WERI-Rb-1 (cell line): ENCODE data around the gene CCNQ.

Source experiments
- DNase-seq: peaks from one replicate; pipeline ENCODE4 v3.0.0-alpha.2; 2020
- H3K27ac ChIP-seq: fragments of 250-450 bp; sonication (Bioruptor Pico); 2 replicates; pipeline ENCODE4 v1.5.1; 2020; ENCODE audit warnings: mild to moderate bottlenecking, moderate library complexity
- H3K27me3 ChIP-seq: fragments of 250-450 bp; sonication (Bioruptor Pico); 2 replicates; pipeline ENCODE4 v1.5.1; 2021; ENCODE audit warnings: mild to moderate bottlenecking, low read depth, moderate library complexity; ENCODE audit not compliant: insufficient read depth, severe bottlenecking
- H3K36me3 ChIP-seq: fragments of 250-450 bp; sonication (Bioruptor Pico); 2 replicates; pipeline ENCODE4 v1.5.1; 2020; ENCODE audit warnings: mild to moderate bottlenecking, moderate library complexity
- H3K4me3 ChIP-seq: 2 replicates; pipeline ENCODE4 v1.5.1; 2011; ENCODE audit warnings: low read depth, mild to moderate bottlenecking, control low read depth, low read length
- H3K9me3 ChIP-seq: fragments of 250-450 bp; sonication (Bioruptor Pico); 2 replicates; pipeline ENCODE4 v1.5.1; 2021; ENCODE audit warnings: mild to moderate bottlenecking, moderate library complexity; ENCODE audit not compliant: severe bottlenecking
- TF ChIP-seq, protein P1 (sequence below): IDR thresholded peaks from 2 replicates; pipeline ENCODE4 v1.5.1; 2011; ENCODE audit warnings: low read depth, mild to moderate bottlenecking, control low read depth, inconsistent platforms, low read length

CCNQ gene

DNA sequence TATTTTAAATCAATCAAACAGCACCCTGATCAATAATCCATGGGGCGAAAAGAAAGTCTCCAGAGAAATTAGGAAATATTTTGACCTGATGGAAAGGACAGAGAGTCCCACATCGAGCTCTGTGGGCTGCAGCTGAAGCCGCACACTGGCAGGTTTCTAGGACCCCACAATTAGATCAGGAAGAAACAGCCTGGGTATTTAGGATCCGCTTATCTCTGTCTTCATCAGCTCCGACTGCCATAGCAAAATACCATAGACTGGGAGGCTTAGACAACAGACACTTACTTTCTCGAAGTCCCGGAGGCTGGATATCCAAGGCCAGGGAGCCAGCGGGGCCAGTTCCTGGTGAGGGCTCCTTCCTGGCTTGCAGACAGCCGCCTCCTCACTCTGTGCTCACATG is 36.4 kb downstream of the CCNQ start:
- Histone ChIP-seq H3K27ac (peak overlapping the region; percentile 16), H3K9me3 (no peaks in the 10 kb centered on the region), H3K4me3 (no peak overlapping the region), H3K27me3 (peaks cover 24% of the 10 kb centered on the region), H3K36me3 (peaks cover 70% of the 10 kb centered on the region)
- TF ChIP-seq, protein P1, sequence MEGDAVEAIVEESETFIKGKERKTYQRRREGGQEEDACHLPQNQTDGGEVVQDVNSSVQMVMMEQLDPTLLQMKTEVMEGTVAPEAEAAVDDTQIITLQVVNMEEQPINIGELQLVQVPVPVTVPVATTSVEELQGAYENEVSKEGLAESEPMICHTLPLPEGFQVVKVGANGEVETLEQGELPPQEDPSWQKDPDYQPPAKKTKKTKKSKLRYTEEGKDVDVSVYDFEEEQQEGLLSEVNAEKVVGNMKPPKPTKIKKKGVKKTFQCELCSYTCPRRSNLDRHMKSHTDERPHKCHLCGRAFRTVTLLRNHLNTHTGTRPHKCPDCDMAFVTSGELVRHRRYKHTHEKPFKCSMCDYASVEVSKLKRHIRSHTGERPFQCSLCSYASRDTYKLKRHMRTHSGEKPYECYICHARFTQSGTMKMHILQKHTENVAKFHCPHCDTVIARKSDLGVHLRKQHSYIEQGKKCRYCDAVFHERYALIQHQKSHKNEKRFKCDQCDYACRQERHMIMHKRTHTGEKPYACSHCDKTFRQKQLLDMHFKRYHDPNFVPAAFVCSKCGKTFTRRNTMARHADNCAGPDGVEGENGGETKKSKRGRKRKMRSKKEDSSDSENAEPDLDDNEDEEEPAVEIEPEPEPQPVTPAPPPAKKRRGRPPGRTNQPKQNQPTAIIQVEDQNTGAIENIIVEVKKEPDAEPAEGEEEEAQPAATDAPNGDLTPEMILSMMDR = no peak
- no peak for DNase-seq

GRCh38 chrX:153561337-153561736 is 37.6 kb downstream of the CCNQ start:
- H3K9me3 ChIP-seq = no peaks in the 10 kb centered on the region
- peaks cover 73% of the 10 kb centered on the region for H3K36me3 ChIP-seq
- no peak for DNase-seq
- H3K4me3 ChIP-seq = no peak overlapping the region
- TF ChIP-seq, protein P1 = no peak
- H3K27me3 ChIP-seq = peaks cover 16% of the 10 kb centered on the region
- no peak overlapping the region for H3K27ac ChIP-seq

GRCh38 chrX:153560466-153560865 is 38.5 kb downstream of the CCNQ start:
- peaks cover 9% of the 10 kb centered on the region for H3K27me3 ChIP-seq

DNA sequence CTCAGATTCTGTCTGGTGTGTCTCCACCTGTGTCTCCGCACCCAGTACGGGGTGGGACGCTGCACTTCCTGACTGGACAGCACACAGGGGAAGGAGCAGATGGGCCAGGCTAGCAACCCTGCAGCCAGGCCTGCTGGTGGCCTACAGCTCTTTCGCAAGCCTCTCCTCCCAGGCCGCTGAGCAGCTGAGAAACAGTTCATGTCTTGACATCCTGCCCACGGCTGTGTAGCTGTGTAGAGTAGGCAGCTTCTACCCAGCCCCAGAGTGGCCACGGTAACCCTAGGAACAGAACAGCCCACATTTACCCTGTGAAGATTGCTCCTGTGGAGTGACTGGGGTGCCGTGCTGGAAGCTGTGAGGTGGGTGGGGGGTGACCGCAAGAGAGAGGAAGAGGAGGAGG is 38.9 kb downstream of the CCNQ start:
- peaks cover 8% of the 10 kb centered on the region for H3K27me3 ChIP-seq
- no peak overlapping the region for H3K27ac ChIP-seq
- H3K36me3 ChIP-seq = peaks cover 72% of the 10 kb centered on the region
- TF ChIP-seq, protein P1 = no peak
- no peak for DNase-seq
- no peaks in the 10 kb centered on the region for H3K9me3 ChIP-seq
- H3K4me3 ChIP-seq = no peak overlapping the region

More at GRCh38 chrX:153560466-153560865, 38.5 kb downstream of the CCNQ start:
- Histone ChIP-seq H3K9me3 (no peaks in the 10 kb centered on the region), H3K4me3 (no peak overlapping the region), H3K27ac (no peak overlapping the region), H3K36me3 (peaks cover 75% of the 10 kb centered on the region)
- TF ChIP-seq, protein P1 = no peak
- DNase-seq = no peak

DNA sequence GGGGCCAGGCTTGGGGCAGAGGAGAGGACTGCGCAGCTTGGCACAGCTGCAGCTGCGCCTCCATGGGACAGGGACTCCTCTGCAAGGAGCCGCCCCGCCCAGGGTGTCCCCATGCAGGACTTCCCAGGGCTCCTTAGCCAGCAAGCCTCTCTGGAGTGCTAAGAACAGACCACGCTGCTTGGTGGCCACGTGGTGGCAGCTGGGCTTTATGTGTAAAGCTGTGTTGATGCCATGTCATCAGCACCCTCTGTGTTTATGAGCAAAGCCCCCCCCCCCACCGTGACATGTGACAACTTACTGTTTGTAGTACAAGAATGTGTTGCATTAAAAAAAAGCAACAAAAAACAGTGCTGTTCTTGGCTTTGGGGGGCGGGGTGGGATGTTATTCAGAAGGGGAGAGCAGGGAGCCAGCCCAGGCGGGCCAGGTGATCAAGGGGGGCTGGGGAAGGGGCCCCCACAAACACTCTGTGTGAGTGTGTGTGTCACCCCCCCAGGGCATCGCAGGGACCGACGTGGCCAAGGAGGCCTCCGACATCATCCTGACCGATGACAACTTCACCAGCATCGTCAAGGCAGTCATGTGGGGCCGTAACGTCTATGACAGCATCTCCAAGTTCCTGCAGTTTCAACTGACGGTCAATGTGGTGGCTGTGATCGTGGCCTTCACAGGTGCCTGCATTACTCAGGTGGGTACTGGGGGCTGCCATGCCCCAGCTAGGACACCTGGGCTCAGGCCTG is 41.2 kb downstream of the CCNQ start:
- TF ChIP-seq, protein P1 = 0 out of 2 replicates have a peak, but pooled peaks have one; percentile 14
- Histone ChIP-seq H3K9me3 (no peaks in the 10 kb centered on the region), H3K4me3 (no peak overlapping the region), H3K27me3 (peaks cover 19% of the 10 kb centered on the region), H3K36me3 (peaks cover 68% of the 10 kb centered on the region), H3K27ac (peak overlapping the region; percentile 92)
- DNase-seq = peak; percentile 63
